ENCODE data around the gene RALGAPA1.

RALGAPA1 gene

GRCh38 chr14:35512765-35513164 lies 296.3 kb downstream of the RALGAPA1 start:
- TF ChIP-seq CTCF (IDR thresholded peaks at IDR 0.05; ENCODE audit: low read length, missing control alignments), result no peak
- no peak for DNase-seq (ENCODE audit: low read depth)
- H3K4me3 ChIP-seq (replicated peaks; ENCODE audit: low read depth, low read length), result no peak overlapping the region

GRCh38 chr14:35509846-35510245 lies 299.2 kb downstream of the RALGAPA1 start:
- no peak for TF ChIP-seq CTCF (IDR thresholded peaks at IDR 0.05; ENCODE audit: low read length, missing control alignments)
- DNase-seq (ENCODE audit: low read depth), result no peak
- H3K4me3 ChIP-seq (replicated peaks; ENCODE audit: low read depth, low read length), result no peak overlapping the region

GRCh38 chr14:35506927-35507326 lies 302.2 kb downstream of the RALGAPA1 start:
- TF ChIP-seq CTCF (IDR thresholded peaks at IDR 0.05; ENCODE audit: low read length, missing control alignments), result no peak
- DNase-seq (ENCODE audit: low read depth), result peak; percentile 39
- H3K4me3 ChIP-seq (replicated peaks; ENCODE audit: low read depth, low read length), result no peak overlapping the region

- DNase-seq (ENCODE audit: low read depth), result no peak
- H3K4me3 ChIP-seq (replicated peaks; ENCODE audit: low read depth, low read length), result no peak overlapping the region
- TF ChIP-seq CTCF (IDR thresholded peaks at IDR 0.05; ENCODE audit: low read length, missing control alignments), result no peak
These were observed 302.6 kb downstream of the RALGAPA1 start for GRCh38 chr14:35506461-35506860.

- no peak for DNase-seq (ENCODE audit: low read depth)
- TF ChIP-seq CTCF (IDR thresholded peaks at IDR 0.05; ENCODE audit: low read length, missing control alignments), result no peak
- no peak overlapping the region for H3K4me3 ChIP-seq (replicated peaks; ENCODE audit: low read depth, low read length)
These were observed 304.8 kb downstream of the RALGAPA1 start for GRCh38 chr14:35504260-35504659.

- no peak for TF ChIP-seq CTCF (IDR thresholded peaks at IDR 0.05; ENCODE audit: low read length, missing control alignments)
- H3K4me3 ChIP-seq (replicated peaks; ENCODE audit: low read depth, low read length), result no peak overlapping the region
- no peak for DNase-seq (ENCODE audit: low read depth)
These were observed 305.4 kb downstream of the RALGAPA1 start for GRCh38 chr14:35503646-35504045.

GRCh38 chr14:35499180-35499579 lies 309.9 kb downstream of the RALGAPA1 start:
- no peak overlapping the region for H3K4me3 ChIP-seq (replicated peaks; ENCODE audit: low read depth, low read length)
- no peak for DNase-seq (ENCODE audit: low read depth)
- TF ChIP-seq CTCF (IDR thresholded peaks at IDR 0.05; ENCODE audit: low read length, missing control alignments), result no peak
